CD4-positive, alpha-beta T cell treated with Interleukin-1 beta for 1 hour (primary cell): ENCODE measurements around the gene ST8SIA2.
"Not testable (repeated sequence)": the region's sequence is repeated elsewhere in the genome, so short reads cannot be mapped to it uniquely, and the experiment has no call there.

ENCODE experiments used
- DNase-seq, 2 donors: peaks; one replicate each; pipeline ENCODE4 v3.0.0-alpha.2; 2020 to 2022

The ST8SIA2 gene

DNA sequence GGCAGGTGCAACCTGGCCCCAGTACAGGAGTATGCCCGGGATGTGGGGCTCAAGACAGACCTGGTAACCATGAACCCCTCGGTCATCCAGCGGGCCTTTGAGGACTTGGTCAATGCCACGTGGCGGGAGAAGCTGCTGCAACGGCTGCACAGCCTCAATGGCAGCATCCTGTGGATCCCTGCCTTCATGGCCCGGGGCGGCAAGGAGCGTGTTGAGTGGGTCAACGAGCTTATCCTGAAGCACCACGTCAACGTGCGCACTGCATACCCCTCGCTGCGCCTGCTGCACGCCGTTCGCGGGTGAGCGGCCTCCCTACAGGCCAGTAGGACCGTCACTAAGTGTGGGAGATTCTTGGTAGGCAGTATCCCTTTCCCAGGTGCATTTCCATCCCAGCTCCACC is 51.0 kb downstream of the ST8SIA2 start:
- no peak for DNase-seq

- no peak for DNase-seq
Observed at GRCh38 chr15:92448370-92448769, 54.7 kb downstream of the ST8SIA2 start.

- no peak for DNase-seq
Observed at GRCh38 chr15:92449476-92449875, 55.8 kb downstream of the ST8SIA2 start.

DNA sequence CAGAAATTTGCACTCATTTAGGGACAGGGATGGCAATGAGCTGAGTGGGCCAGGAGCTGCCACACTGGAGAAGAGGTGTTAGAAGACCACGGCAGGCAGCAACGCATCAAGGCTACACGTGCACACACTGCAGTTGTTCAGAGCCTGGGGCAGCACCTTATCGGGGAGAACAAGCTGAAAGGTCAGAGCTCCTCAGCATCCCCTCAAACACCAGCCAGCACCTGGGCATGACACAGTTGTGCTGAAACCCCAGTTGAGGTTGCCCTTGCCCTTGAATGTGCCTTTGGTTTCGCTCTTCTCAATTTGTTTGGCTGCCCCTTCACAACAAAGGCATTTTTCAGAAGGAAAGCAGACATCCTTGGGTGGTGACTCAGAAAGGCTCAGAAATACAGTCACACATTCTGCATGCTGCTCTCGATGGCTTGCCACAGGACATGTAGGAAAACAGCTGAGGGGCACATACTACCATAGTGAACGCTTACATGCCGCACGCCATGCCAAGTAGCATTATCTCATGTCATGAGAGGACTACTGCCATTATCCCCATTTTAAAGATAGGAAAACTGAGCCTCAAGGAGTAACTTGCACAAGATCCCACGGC is 57.6 kb downstream of the ST8SIA2 start:
- DNase-seq = no peak

- DNase-seq = no peak
Observed at GRCh38 chr15:92452143-92452542, 58.5 kb downstream of the ST8SIA2 start.

GRCh38 chr15:92453607-92454006 is 59.9 kb downstream of the ST8SIA2 start:
- DNase-seq = no peak

GRCh38 chr15:92454555-92455105 is 60.9 kb downstream of the ST8SIA2 start:
- no peak for DNase-seq

GRCh38 chr15:92455271-92455670 is 61.6 kb downstream of the ST8SIA2 start:
- no peak for DNase-seq

- DNase-seq = no peak
Observed at GRCh38 chr15:92457471-92458041, 63.9 kb downstream of the ST8SIA2 start.

GRCh38 chr15:92460023-92460422 is 66.3 kb downstream of the ST8SIA2 start:
- no peak for DNase-seq

GRCh38 chr15:92462424-92463125 is 68.9 kb downstream of the ST8SIA2 start:
- no peak for DNase-seq

GRCh38 chr15:92463352-92463751 is 69.7 kb downstream of the ST8SIA2 start:
- no peak for DNase-seq

- DNase-seq = no peak
Observed at GRCh38 chr15:92463826-92464225, 70.1 kb downstream of the ST8SIA2 start.

DNA sequence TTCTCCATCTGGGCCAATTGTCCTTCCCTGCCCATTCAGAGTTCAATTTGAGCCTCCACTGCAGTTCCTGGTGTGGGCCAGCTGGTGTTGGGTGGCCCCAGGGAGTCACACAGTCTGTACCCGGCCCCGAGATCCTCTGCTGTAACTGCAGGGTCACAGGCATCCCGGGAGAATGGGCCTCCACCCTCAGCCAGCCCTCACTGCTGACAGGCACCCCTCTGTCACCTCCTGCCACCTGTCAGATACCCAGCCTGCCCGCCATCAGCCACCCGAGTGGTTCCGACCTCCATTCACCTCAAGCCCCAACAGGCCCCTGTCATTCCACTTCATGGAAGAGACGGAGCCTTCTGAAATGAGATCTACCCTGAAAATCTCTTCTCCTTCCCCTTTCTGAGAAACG is 73.2 kb downstream of the ST8SIA2 start:
- DNase-seq = no peak

DNA sequence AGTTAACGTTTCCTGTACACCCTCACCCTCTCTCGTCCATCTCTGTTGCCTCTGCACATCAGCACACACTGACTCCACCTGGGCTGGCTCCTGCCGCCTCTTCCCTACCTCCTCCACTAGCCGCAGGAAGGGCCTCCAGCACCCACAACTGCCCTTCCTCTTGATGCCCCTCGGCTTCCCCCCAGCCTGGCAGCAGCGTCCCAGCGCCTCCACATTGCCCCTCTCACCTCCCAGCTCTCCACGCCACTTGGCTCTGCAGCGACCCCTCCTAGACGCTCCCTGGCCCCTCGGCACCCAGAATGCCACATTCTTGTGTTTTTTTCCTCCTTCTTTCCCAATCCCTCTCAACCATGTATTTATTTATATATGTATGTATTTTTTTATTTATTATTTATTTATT is 73.6 kb downstream of the ST8SIA2 start:
- no peak for DNase-seq

- DNase-seq = no peak
Observed at GRCh38 chr15:92468991-92469390, 75.3 kb downstream of the ST8SIA2 start.

GRCh38 chr15:92471288-92471687 is 77.6 kb downstream of the ST8SIA2 start:
- no peak for DNase-seq

- no peak for DNase-seq
Observed at GRCh38 chr15:92473756-92474155, 80.1 kb downstream of the ST8SIA2 start.

GRCh38 chr15:92479730-92480129 is 86.0 kb downstream of the ST8SIA2 start:
- DNase-seq = not testable (repeated sequence)

GRCh38 chr15:92480361-92480760 is 86.7 kb downstream of the ST8SIA2 start:
- DNase-seq = no peak

- no peak for DNase-seq
Observed at GRCh38 chr15:92485441-92485840, 91.8 kb downstream of the ST8SIA2 start.

GRCh38 chr15:92492551-92493115 is 99.0 kb downstream of the ST8SIA2 start:
- DNase-seq = no peak

- DNase-seq = no peak
Observed at GRCh38 chr15:92494806-92495336, 101.2 kb downstream of the ST8SIA2 start.

DNA sequence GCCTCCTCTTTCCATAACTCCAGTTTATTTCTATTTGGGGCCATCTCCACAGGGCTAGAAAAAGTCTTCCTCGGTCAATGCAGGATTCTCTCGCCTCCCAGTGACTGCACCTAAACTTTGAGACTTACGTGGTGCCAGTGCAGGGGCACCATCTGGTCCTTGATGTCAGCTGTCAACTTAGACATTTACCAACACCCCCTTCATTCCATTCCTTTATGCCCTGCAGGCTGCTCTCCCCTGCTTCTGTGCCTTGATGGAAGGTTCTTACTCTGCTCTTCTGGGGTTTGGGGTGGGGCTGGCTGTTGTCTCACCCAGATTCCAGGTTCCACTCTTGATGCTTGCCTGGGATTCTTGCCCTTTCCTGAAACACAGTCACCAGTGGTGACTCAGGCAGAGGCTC is 101.8 kb downstream of the ST8SIA2 start:
- no peak for DNase-seq
